Choroid plexus epithelial cell (primary cell): Measurements from ENCODE around the gene ANTKMT.
"Not testable (repeated sequence)": the region's sequence is repeated elsewhere in the genome, so short reads cannot be mapped to it uniquely, and the experiment has no call there.

Experiments
- DNase-seq: peaks from one replicate; pipeline ENCODE4 v3.0.0-alpha.2; 2010; ENCODE audit warnings: low read depth
- H3K4me3 ChIP-seq: 2 replicates; pipeline ENCODE4 v1.5.1; 2011; ENCODE audit warnings: low read depth, mild to moderate bottlenecking, control low read depth, low read length, moderate library complexity
- CTCF ChIP-seq: conservative IDR thresholded peaks from 2 replicates; pipeline ENCODE4 v1.5.1; 2011; ENCODE audit warnings: low read depth, mild to moderate bottlenecking, control low read depth, inconsistent platforms, low read length, moderate library complexity

Gene ANTKMT

GRCh38 chr16:712740-713250, 8.2 kb upstream of the ANTKMT start:
- peak; percentile 56 for TF ChIP-seq CTCF
- DNase-seq: peak; percentile 93
- H3K4me3 ChIP-seq: not testable (repeated sequence)

- H3K4me3 ChIP-seq: no peak overlapping the region
- peak; percentile 18 for DNase-seq
Observed at GRCh38 chr16:714079-714478, 6.9 kb upstream of the ANTKMT start.

GRCh38 chr16:714558-715476, 6.1 kb upstream of the ANTKMT start, which contains the start of gene METRN:
Gene METRN, plus strand, starts transcription at chr16:715118. Its CDS starts 172 bp downstream, at chr16:715290.
- DNase-seq: peak; percentile 88
- TF ChIP-seq CTCF: no peak
- H3K4me3 ChIP-seq: peak within 1 kb of the TSS; percentile 63

More at GRCh38 chr16:714079-714478, 6.9 kb upstream of the ANTKMT start:
- no peak for TF ChIP-seq CTCF

GRCh38 chr16:715477-716199, 5.3 kb upstream of the ANTKMT start:
- peak overlapping the region; percentile 63 for H3K4me3 ChIP-seq
- TF ChIP-seq CTCF: no peak
- DNase-seq: peak; percentile 39

GRCh38 chr16:716200-716568, 4.8 kb upstream of the ANTKMT start:
- DNase-seq: peak; percentile 68
- no peak for TF ChIP-seq CTCF
- H3K4me3 ChIP-seq: peak overlapping the region; percentile 63

- no peak for DNase-seq
- no peak overlapping the region for H3K4me3 ChIP-seq
- no peak for TF ChIP-seq CTCF
Observed at GRCh38 chr16:716768-717325, 4.1 kb upstream of the ANTKMT start.
